Heart right ventricle (tissue), 16 donors: ENCODE results near the gene RPTN. TPM values are rescaled to one million over a fixed set of nuclear protein-coding genes. Genes with fewer than 3 reads are reported as not detected.

ENCODE experiments used
- ATAC-seq, 8 donors: fragments of 200-7000 bp; cut with Tn5 transposase; one replicate each; pipeline ENCODE4 v1.9.1; 2020; ENCODE audit warnings: mild to moderate bottlenecking in 8 of 8, moderate library complexity in 8 of 8, moderate number of reproducible peaks in 1 of 8
- DNase-seq, 2 donors: peaks; one replicate each; pipeline ENCODE4 v3.0.0-alpha.2; 2020
- H3K27ac ChIP-seq, 10 donors: fragments of 200-600 bp; sonication (generic) in 2 of 10; one replicate each; pipeline versions ENCODE4 v1.5.0 to v1.8.0; 2020 to 2022; ENCODE audit warnings: mild to moderate bottlenecking in 3 of 10
- H3K27me3 ChIP-seq, 7 donors: fragments of 200-600 bp; one replicate each; pipeline ENCODE4 v1.8.0; 2021 to 2022; ENCODE audit warnings: mild to moderate bottlenecking in 2 of 7
- H3K36me3 ChIP-seq, 9 donors: fragments of 200-600 bp; sonication (generic) in 1 of 9; one replicate each; pipeline versions ENCODE4 v1.5.0 to v1.8.0; 2020 to 2022; ENCODE audit warnings: mild to moderate bottlenecking in 2 of 9
- H3K4me1 ChIP-seq, 9 donors: fragments of 200-600 bp; sonication (generic) in 1 of 9; one replicate each; pipeline versions ENCODE4 v1.5.0 to v1.8.0; 2020 to 2022; ENCODE audit warnings: mild to moderate bottlenecking in 4 of 9
- H3K4me3 ChIP-seq, 10 donors: fragments of 200-600 bp; sonication (generic) in 2 of 10; one replicate each; pipeline versions ENCODE4 v1.5.0 to v1.8.0; 2020 to 2022; ENCODE audit warnings: mild to moderate bottlenecking in 7 of 10, moderate library complexity in 2 of 10
- H3K9me3 ChIP-seq, 11 donors: fragments of 200-600 bp in 10 of 11; sonication (generic) in 2 of 11; one replicate each; pipeline versions ENCODE4 v1.5.0 to v1.8.0; 2013 to 2022; ENCODE audit warnings: mild to moderate bottlenecking in 2 of 11, control low read depth in 1 of 11, moderate library complexity in 1 of 11
- WGBS, 2 donors: extraction: QIAGEN DNeasy Blood & Tissue Kit; methylation state at CpG; one replicate each; pipeline ENCODE4 v1.1.7; 2013; ENCODE audit warnings: inconsistent platforms in 1 of 2; 5-methylcytosine and 5-hydroxymethylcytosine counted together
- intact Hi-C, 10 donors: fragments of 100-400 bp; cut with DNase I; formaldehyde crosslinking; loops; one replicate each; pipeline versions ENCODE4 v1.11.1 to v1.14.2; 2022
- polyA plus RNA-seq, 2 donors: library from polyadenylated mRNA; stranded (reverse); fragments of 200-250 nt; gene quantifications; one replicate each; pipeline ENCODE4 v1.2.3, GENCODE V29; 2013
- total RNA-seq, 10 donors: library from RNA; stranded (reverse); fragmentation: NEBNext Ultra II Directional in 3 of 10; extraction: Animal tissue kit (Norgen Biotek cat#: 25700) in 3 of 10; gene quantifications; one replicate each; pipeline versions ENCODE4 v1.2.1 to v1.2.4, GENCODE V29; 2021 to 2023
- TF ChIP-seq, protein P1 (sequence below), 9 donors: fragments of 200-600 bp; sonication (generic) in 2 of 9; IDR thresholded peaks; one replicate each; pipeline versions ENCODE4 v1.5.0 to v1.8.0; 2021 to 2022; ENCODE audit warnings: antibody characterized with exemption in 9 of 9, mild to moderate bottlenecking in 5 of 9, moderate library complexity in 1 of 9
- donor health status: Arrhythmogenic right ventricular cardiomyopathy.
- donor health status: ischemic (EF 13 %, LVEDD 7.1; RV severe dilation, severe dysfunction).
- donor health status: healthy with polysubstance abuse.
- donor health status: DM: no; HTN: yes; CAD: no.
- donor health status: DM: no; HTN: no; CAD: no.
- donor health status: ischemic (EF 25% LVEDD 6.9; RV normal size, moderate dysfunction).
- donor health status: ischemic (EF 25% LVEDD 5.7; RV mildly dilated, moderate dysfunction).
- donor health status: healthy.
- donor health status: DM: yes; HTN: yes; CAD: no.
- donor health status: Ischemic cardiomyopathy.
- donor health status: ischemic (EF 35%, LVEDD 5.7; RV mildly dilated, moderate dysfunction).
- donor health status: nonischemic (EF 11% LVEDD 7.7; RV severe dilation, severe dysfunction).
- donor health status: DM: yes; HTN: yes; CAD: no.
- donor health status: PGD.
- donor health status: ischemic (EF 29% LVEDD 5.4; RV normal size, mild dysfunction).
- donor health status: nonischemic (EF 23%, LVEDD 6.1; RV moderate dilation, normal function).

The RPTN gene
- total and polyA plus RNA-seq, 12 donors: not detected

DNA sequence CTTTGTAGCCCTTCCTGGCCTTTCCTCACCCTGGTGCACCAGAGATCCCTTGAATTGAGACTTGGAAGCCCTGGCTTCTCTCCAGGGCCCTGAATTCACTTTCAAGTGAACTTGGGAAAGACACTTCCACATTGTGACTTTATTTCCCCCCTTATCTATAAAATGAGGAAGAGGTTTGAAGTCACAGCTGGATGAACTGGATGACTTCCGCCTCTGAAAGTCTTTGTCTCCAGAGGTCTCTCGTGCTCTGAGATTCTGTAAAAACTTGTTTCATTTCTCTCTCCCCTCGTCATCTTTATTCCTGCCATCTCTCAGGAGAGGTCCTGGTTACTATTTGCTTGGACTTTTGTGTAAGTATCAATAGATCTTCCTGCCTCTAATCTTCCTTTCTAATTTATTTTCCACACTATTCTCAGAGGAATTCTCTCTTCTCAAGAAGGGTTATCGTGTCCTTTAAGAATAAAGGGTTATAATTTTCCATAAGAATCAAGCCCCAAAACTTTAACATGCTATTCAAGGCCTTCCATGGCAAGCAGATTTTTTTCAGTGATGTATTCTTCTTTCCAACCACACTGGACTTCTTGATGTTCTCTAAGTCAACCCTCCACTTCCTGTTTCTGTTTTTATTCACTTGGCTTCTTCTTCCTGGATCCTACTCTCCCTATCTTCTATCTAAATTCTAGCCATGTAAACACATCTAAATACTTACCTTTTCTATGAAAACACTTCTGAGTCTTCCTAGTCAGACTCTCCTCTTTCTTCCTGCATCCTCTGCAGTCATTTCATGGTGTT, 6.5 kb upstream of the RPTN start:
- TF ChIP-seq, protein P1, sequence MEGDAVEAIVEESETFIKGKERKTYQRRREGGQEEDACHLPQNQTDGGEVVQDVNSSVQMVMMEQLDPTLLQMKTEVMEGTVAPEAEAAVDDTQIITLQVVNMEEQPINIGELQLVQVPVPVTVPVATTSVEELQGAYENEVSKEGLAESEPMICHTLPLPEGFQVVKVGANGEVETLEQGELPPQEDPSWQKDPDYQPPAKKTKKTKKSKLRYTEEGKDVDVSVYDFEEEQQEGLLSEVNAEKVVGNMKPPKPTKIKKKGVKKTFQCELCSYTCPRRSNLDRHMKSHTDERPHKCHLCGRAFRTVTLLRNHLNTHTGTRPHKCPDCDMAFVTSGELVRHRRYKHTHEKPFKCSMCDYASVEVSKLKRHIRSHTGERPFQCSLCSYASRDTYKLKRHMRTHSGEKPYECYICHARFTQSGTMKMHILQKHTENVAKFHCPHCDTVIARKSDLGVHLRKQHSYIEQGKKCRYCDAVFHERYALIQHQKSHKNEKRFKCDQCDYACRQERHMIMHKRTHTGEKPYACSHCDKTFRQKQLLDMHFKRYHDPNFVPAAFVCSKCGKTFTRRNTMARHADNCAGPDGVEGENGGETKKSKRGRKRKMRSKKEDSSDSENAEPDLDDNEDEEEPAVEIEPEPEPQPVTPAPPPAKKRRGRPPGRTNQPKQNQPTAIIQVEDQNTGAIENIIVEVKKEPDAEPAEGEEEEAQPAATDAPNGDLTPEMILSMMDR (IDR thresholded peaks at IDR 0.05): no peak
- no peaks in the 10 kb centered on the region for H3K36me3 ChIP-seq
- peak overlapping the region in 1 of 10 donors; percentile 61 for H3K27ac ChIP-seq
- peaks cover 0 to 76% (median 11%) of the 10 kb centered on the region in 9 donors for H3K4me1 ChIP-seq
- no peaks in the 10 kb centered on the region for H3K9me3 ChIP-seq
- ATAC-seq (no peak), DNase-seq (no peak)
- 73% methylated on average over 4 of the region's 4 CpGs for WGBS, 2 donors
- H3K27me3 ChIP-seq: no peaks in the 10 kb centered on the region
- no peak overlapping the region for H3K4me3 ChIP-seq
- intact Hi-C loops: no loop called here

DNA sequence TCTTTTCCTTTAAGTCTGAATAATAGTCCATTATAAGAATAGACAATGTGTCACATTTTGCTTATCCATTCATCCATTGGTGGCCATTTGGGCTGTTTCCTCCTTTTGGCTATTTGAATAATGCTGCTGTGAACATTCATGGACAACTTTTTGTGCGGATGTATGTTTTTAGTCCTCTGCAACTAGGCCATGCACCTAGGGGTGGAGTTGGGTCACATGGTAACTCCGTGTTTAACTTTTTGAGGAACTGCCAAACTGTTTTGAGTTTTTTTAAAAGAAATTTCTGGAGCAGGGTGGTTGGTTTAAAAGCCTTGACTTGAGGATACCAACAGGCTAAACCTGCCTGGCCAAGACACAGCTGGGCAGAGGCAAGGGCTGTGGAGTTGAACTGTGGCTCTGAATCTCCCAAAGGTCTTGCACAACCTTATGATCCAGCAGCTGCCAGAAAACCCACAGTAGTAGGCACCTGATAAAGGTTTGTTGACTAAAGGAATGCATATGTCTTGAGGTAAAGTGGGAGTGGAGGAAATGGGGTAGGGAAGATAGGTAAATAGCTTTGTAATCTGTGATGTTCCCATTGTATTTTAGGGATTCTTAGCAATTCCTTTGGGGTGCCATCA, 5.6 kb upstream of the RPTN start:
- 72 to 77% methylated on average over 2 of the region's 2 CpGs for WGBS, 2 donors
- Histone ChIP-seq H3K9me3 (no peaks in the 10 kb centered on the region), H3K4me1 (peaks cover 0 to 67% (median 11%) of the 10 kb centered on the region in 9 donors), H3K36me3 (no peaks in the 10 kb centered on the region), H3K4me3 (no peak overlapping the region), H3K27me3 (no peaks in the 10 kb centered on the region), H3K27ac (peak overlapping the region in 1 of 10 donors; percentile 61)
- DNase-seq (no peak), ATAC-seq (no peak)
- TF ChIP-seq, protein P1 (IDR thresholded peaks at IDR 0.05): no peak
- intact Hi-C loops: no loop called here

GRCh38 chr1:152162792-152163463, 3.9 kb upstream of the RPTN start:
- H3K4me3 ChIP-seq: no peak overlapping the region
- H3K27me3 ChIP-seq: no peaks in the 10 kb centered on the region
- intact Hi-C loops: no loop called here
- ATAC-seq: peak in 2 of 8 donors; percentile 14 to 75
- no peak overlapping the region for H3K27ac ChIP-seq
- H3K36me3 ChIP-seq: no peaks in the 10 kb centered on the region
- H3K9me3 ChIP-seq: no peaks in the 10 kb centered on the region
- WGBS, 2 donors: 12 to 20% methylated on average over 1 of the region's 1 CpG
- DNase-seq: no peak
- peaks cover 0 to 50% (median 5%) of the 10 kb centered on the region in 9 donors for H3K4me1 ChIP-seq
- TF ChIP-seq, protein P1 (IDR thresholded peaks at IDR 0.05): no peak

DNA sequence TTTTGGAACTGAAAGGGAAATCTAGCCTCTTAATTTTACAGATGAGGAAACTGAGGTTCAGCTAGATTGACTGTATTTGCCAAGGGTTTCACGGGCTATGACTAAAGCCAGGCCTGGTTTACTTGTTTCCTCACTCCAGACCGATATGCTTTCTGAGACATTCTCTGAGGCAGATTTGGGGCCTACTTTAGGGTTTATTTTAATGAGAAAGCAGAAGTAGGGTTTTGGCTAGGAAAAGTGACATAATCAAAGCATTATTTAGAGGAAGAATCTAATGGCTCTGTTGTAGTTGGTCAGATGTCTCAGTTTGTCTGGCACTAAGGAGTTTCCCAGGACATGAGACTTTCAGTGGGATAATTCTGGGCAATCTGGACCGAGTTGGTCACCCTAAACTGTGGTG, 1.5 kb upstream of the RPTN start:
- H3K27me3 ChIP-seq: no peaks in the 10 kb centered on the region
- H3K27ac ChIP-seq: peak overlapping the region in 1 of 10 donors; percentile 54
- no peaks in the 10 kb centered on the region for H3K9me3 ChIP-seq
- DNase-seq (no peak), ATAC-seq (peak in 2 of 8 donors; percentile 31 to 35)
- intact Hi-C loops: no loop called here
- WGBS, 2 donors: 76 to 80% methylated on average over 3 of the region's 3 CpGs
- H3K4me1 ChIP-seq: peaks cover 0 to 28% (median 0%) of the 10 kb centered on the region in 9 donors
- no peak overlapping the region for H3K4me3 ChIP-seq
- H3K36me3 ChIP-seq: no peaks in the 10 kb centered on the region
- TF ChIP-seq, protein P1 (IDR thresholded peaks at IDR 0.05): no peak
